HL-60 (cell line): ENCODE measurements around the gene ABHD2.
A peak's percentile ranks its signal among the peaks of the same experiment; 100 is the strongest.

Source experiments
- DNase-seq, 2 experiments: peaks; one replicate each; pipeline ENCODE4 v3.0.0-alpha.2; 2010 to 2020; ENCODE audit warnings: low read depth in 1 of 2, low spot score in 1 of 2
- H3K27ac ChIP-seq: fragments of 250-450 bp; sonication (Bioruptor Pico); replicated peaks from 2 replicates; pipeline ENCODE4 v1.5.1; 2020; ENCODE audit warnings: mild to moderate bottlenecking, moderate library complexity
- H3K27me3 ChIP-seq: fragments of 250-450 bp; sonication (Bioruptor Pico); 2 replicates; pipeline ENCODE4 v1.5.1; 2021; ENCODE audit warnings: mild to moderate bottlenecking, moderate library complexity; ENCODE audit not compliant: insufficient read depth, poor library complexity, severe bottlenecking
- H3K4me3 ChIP-seq: replicated peaks from 2 replicates; pipeline ENCODE4 v1.5.1; 2011; ENCODE audit warnings: mild to moderate bottlenecking, control low read depth, low read length; ENCODE audit not compliant: insufficient read depth
- GABPA ChIP-seq: IDR thresholded peaks from 2 replicates; pipeline ENCODE4 v1.6.1; 2012; ENCODE audit warnings: low read depth
- POLR2AphosphoS5 ChIP-seq: IDR thresholded peaks from 2 replicates; pipeline ENCODE4 v1.6.1; 2012; ENCODE audit warnings: low read depth
- SPI1 ChIP-seq: IDR thresholded peaks from 2 replicates; pipeline ENCODE4 v1.6.1; 2012; ENCODE audit warnings: low read depth, mild to moderate bottlenecking, borderline replicate concordance
- TF ChIP-seq, protein P1 (sequence below): IDR thresholded peaks from 2 replicates; pipeline ENCODE4 v1.6.1; 2012; ENCODE audit warnings: low read depth; ENCODE audit not compliant: insufficient replicate concordance
- TF ChIP-seq, protein P2 (sequence below): IDR thresholded peaks from one replicate; pipeline ENCODE4 v1.5.1; 2011; ENCODE audit warnings: low read length, control low read depth, inconsistent platforms; ENCODE audit not compliant: insufficient read depth

Gene ABHD2

GRCh38 chr15:89116404-89116803 is 28.1 kb downstream of the ABHD2 start:
- H3K27ac ChIP-seq = no peak overlapping the region
- no peak overlapping the region for H3K4me3 ChIP-seq
- DNase-seq = no peak
- TF ChIP-seq, protein P1, sequence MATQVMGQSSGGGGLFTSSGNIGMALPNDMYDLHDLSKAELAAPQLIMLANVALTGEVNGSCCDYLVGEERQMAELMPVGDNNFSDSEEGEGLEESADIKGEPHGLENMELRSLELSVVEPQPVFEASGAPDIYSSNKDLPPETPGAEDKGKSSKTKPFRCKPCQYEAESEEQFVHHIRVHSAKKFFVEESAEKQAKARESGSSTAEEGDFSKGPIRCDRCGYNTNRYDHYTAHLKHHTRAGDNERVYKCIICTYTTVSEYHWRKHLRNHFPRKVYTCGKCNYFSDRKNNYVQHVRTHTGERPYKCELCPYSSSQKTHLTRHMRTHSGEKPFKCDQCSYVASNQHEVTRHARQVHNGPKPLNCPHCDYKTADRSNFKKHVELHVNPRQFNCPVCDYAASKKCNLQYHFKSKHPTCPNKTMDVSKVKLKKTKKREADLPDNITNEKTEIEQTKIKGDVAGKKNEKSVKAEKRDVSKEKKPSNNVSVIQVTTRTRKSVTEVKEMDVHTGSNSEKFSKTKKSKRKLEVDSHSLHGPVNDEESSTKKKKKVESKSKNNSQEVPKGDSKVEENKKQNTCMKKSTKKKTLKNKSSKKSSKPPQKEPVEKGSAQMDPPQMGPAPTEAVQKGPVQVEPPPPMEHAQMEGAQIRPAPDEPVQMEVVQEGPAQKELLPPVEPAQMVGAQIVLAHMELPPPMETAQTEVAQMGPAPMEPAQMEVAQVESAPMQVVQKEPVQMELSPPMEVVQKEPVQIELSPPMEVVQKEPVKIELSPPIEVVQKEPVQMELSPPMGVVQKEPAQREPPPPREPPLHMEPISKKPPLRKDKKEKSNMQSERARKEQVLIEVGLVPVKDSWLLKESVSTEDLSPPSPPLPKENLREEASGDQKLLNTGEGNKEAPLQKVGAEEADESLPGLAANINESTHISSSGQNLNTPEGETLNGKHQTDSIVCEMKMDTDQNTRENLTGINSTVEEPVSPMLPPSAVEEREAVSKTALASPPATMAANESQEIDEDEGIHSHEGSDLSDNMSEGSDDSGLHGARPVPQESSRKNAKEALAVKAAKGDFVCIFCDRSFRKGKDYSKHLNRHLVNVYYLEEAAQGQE = no peak
- no peak for TF ChIP-seq POLR2AphosphoS5
- no peak for TF ChIP-seq GABPA
- no peak for TF ChIP-seq SPI1
- TF ChIP-seq, protein P2, sequence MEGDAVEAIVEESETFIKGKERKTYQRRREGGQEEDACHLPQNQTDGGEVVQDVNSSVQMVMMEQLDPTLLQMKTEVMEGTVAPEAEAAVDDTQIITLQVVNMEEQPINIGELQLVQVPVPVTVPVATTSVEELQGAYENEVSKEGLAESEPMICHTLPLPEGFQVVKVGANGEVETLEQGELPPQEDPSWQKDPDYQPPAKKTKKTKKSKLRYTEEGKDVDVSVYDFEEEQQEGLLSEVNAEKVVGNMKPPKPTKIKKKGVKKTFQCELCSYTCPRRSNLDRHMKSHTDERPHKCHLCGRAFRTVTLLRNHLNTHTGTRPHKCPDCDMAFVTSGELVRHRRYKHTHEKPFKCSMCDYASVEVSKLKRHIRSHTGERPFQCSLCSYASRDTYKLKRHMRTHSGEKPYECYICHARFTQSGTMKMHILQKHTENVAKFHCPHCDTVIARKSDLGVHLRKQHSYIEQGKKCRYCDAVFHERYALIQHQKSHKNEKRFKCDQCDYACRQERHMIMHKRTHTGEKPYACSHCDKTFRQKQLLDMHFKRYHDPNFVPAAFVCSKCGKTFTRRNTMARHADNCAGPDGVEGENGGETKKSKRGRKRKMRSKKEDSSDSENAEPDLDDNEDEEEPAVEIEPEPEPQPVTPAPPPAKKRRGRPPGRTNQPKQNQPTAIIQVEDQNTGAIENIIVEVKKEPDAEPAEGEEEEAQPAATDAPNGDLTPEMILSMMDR = no peak
- H3K27me3 ChIP-seq = no peaks in the 10 kb centered on the region

- H3K27ac ChIP-seq = peak overlapping the region; percentile 33; the same call in 1 of the 2 replicates
- H3K27me3 ChIP-seq = no peaks in the 10 kb centered on the region
- no peak overlapping the region for H3K4me3 ChIP-seq
- DNase-seq = peak in 1 of 2 experiments; percentile 35
- TF ChIP-seq, protein P2 = no peak
- TF ChIP-seq POLR2AphosphoS5 = no peak
- TF ChIP-seq SPI1 = no peak
- no peak for TF ChIP-seq GABPA
- TF ChIP-seq, protein P1 = no peak
Observed at GRCh38 chr15:89117790-89118189, 29.5 kb downstream of the ABHD2 start.

GRCh38 chr15:89118481-89118989 is 30.3 kb downstream of the ABHD2 start:
- TF ChIP-seq SPI1 = no peak
- TF ChIP-seq, protein P2 = no peak
- TF ChIP-seq, protein P1 = no peak
- TF ChIP-seq POLR2AphosphoS5 = no peak
- TF ChIP-seq GABPA = no peak
- H3K27ac ChIP-seq = peak overlapping the region; percentile 33
- peak in 1 of 2 experiments; percentile 48 for DNase-seq

More at GRCh38 chr15:89118481-89118989, 30.3 kb downstream of the ABHD2 start:
- no peak overlapping the region for H3K4me3 ChIP-seq
- H3K27me3 ChIP-seq = no peaks in the 10 kb centered on the region
